Dendritic cell treated with granulocyte-macrophage colony-stimulating factor and Interleukin-4, amounts not matched to agents 40 ng/mL and 50 ng/mL, for 4 days (primary cell): ENCODE results near the gene KCNC4.
A peak's percentile ranks its signal among the peaks of the same experiment; 100 is the strongest.

Source experiments
- H3K27ac Mint-ChIP-seq: one replicate; pipeline ENCODE4 v1.8.0; 2022; ENCODE audit warnings: mild to moderate bottlenecking, mixed read lengths
- H3K27me3 Mint-ChIP-seq: one replicate; pipeline ENCODE4 v1.8.0; 2022; ENCODE audit warnings: mild to moderate bottlenecking, mixed read lengths
- H3K36me3 Mint-ChIP-seq: one replicate; pipeline ENCODE4 v1.8.0; 2022; ENCODE audit warnings: low read depth, mixed read lengths
- H3K4me1 Mint-ChIP-seq: one replicate; pipeline ENCODE4 v1.8.0; 2022; ENCODE audit warnings: low read depth, mixed read lengths
- H3K4me3 Mint-ChIP-seq: one replicate; pipeline ENCODE4 v1.8.0; 2022; ENCODE audit warnings: mild to moderate bottlenecking, moderate library complexity, mixed read lengths
- H3K9me3 Mint-ChIP-seq: one replicate; pipeline ENCODE4 v1.8.0; 2022; ENCODE audit warnings: mixed read lengths
- intact Hi-C: fragments of 100-400 bp; cut with micrococcal nuclease; formaldehyde crosslinking; loops from one replicate; pipeline ENCODE4 v1.15.0; 2022

KCNC4 gene

GRCh38 chr1:110211496-110212168 is 1.5 kb downstream of the KCNC4 start:
- no peaks in the 10 kb centered on the region for H3K36me3 Mint-ChIP-seq
- H3K27ac Mint-ChIP-seq = peak overlapping the region; percentile 67
- peak overlapping the region; percentile 84 for H3K4me3 Mint-ChIP-seq
- intact Hi-C loops = no loop called here
- H3K4me1 Mint-ChIP-seq = peaks cover 31% of the 10 kb centered on the region
- peaks cover 37% of the 10 kb centered on the region for H3K27me3 Mint-ChIP-seq
- H3K9me3 Mint-ChIP-seq = no peaks in the 10 kb centered on the region

GRCh38 chr1:110212169-110213142 is 2.3 kb downstream of the KCNC4 start:
- intact Hi-C loops = no loop called here
- Mint-ChIP-seq H3K36me3 (no peaks in the 10 kb centered on the region), H3K27me3 (peaks cover 34% of the 10 kb centered on the region), H3K4me3 (peak overlapping the region; percentile 40), H3K27ac (no peak overlapping the region), H3K9me3 (no peaks in the 10 kb centered on the region), H3K4me1 (peaks cover 36% of the 10 kb centered on the region)

DNA sequence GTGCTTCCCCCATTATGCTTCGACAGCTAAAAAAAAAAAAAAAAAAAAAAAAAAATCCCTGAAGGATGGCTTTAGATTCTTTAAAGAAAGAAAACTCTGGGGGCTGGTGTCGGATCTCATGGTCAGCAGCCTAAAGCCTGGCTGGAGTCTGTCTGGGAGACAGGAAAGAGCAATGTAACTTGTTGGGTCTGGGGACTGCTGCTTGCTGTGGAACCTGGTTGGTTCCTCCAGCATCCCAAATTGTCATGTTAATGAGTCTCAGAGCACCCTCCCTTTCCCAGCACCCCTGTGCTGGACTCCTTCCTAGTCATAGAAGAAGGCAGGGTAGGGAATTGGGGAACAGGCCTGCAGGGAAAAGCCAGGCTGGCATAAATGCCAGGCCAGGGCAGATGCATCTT is 3.0 kb downstream of the KCNC4 start:
- Mint-ChIP-seq H3K4me1 (peaks cover 36% of the 10 kb centered on the region), H3K4me3 (no peak overlapping the region), H3K27me3 (peaks cover 34% of the 10 kb centered on the region), H3K9me3 (no peaks in the 10 kb centered on the region), H3K36me3 (no peaks in the 10 kb centered on the region), H3K27ac (no peak overlapping the region)
- intact Hi-C loops = no loop called here

DNA sequence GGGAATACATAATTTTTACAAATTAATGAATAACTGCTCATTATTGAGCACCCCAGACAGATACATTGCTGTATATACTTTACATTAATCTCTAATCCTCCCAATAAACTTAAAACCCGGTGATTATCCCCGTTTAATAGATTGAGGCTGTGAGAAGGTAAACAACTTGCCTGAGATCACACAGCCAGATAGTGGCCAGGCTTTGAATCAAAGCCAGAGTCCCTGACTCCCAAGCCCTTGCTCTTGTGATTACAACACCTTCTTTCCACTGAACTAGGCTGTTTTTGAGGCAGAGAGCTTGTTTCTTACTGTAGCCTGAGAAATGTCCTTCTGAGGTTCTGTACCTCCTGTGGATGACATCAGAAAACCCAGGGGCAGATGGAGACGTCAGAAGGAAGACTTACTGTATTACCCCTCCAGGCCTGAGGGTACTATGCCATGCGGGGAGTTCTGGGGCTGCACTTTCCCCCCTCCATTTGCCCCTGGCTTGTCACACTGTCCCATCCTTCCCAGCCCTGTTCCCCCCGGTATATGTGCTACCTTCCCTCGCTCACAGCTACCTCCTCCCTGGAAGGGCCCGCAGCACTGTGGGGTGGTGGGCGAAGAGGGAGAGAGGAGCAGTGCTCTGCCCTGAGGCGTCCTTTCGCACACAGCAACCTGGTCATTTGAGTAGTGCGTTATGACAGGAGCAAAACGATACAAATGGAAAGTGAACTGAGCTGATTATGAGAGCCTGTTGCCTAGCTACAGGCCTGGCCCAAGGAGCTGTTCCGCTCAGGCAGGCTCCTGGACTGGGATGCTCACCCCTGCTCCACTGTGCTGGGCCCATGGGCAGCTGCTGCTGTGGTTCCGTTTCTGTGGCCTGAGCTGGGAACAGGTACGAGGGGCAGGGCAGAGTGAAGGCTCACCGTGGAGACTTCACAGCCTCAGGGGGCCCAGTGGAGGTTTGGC is 4.6 kb downstream of the KCNC4 start:
- intact Hi-C loops = no loop called here
- Mint-ChIP-seq H3K27ac (no peak overlapping the region), H3K4me1 (peaks cover 29% of the 10 kb centered on the region), H3K4me3 (no peak overlapping the region), H3K9me3 (no peaks in the 10 kb centered on the region), H3K36me3 (no peaks in the 10 kb centered on the region), H3K27me3 (peaks cover 32% of the 10 kb centered on the region)

GRCh38 chr1:110215621-110216515 is 5.8 kb downstream of the KCNC4 start:
- Mint-ChIP-seq H3K27ac (no peak overlapping the region), H3K4me3 (no peak overlapping the region), H3K9me3 (no peaks in the 10 kb centered on the region), H3K36me3 (no peaks in the 10 kb centered on the region), H3K27me3 (peaks cover 29% of the 10 kb centered on the region), H3K4me1 (peaks cover 24% of the 10 kb centered on the region)
- intact Hi-C loops = no loop called here

GRCh38 chr1:110216844-110217444 is 6.8 kb downstream of the KCNC4 start:
- no peak overlapping the region for H3K27ac Mint-ChIP-seq
- H3K4me3 Mint-ChIP-seq = no peak overlapping the region
- H3K4me1 Mint-ChIP-seq = peaks cover 22% of the 10 kb centered on the region
- peaks cover 19% of the 10 kb centered on the region for H3K27me3 Mint-ChIP-seq
- no peaks in the 10 kb centered on the region for H3K9me3 Mint-ChIP-seq
- intact Hi-C loops = no loop called here
- no peaks in the 10 kb centered on the region for H3K36me3 Mint-ChIP-seq

GRCh38 chr1:110218137-110218536 is 8.0 kb downstream of the KCNC4 start:
- peaks cover 17% of the 10 kb centered on the region for H3K4me1 Mint-ChIP-seq
- no peak overlapping the region for H3K27ac Mint-ChIP-seq
- H3K36me3 Mint-ChIP-seq = no peaks in the 10 kb centered on the region
- H3K27me3 Mint-ChIP-seq = peaks cover 8% of the 10 kb centered on the region
- no peak overlapping the region for H3K4me3 Mint-ChIP-seq
- intact Hi-C loops = no loop called here
- H3K9me3 Mint-ChIP-seq = no peaks in the 10 kb centered on the region

DNA sequence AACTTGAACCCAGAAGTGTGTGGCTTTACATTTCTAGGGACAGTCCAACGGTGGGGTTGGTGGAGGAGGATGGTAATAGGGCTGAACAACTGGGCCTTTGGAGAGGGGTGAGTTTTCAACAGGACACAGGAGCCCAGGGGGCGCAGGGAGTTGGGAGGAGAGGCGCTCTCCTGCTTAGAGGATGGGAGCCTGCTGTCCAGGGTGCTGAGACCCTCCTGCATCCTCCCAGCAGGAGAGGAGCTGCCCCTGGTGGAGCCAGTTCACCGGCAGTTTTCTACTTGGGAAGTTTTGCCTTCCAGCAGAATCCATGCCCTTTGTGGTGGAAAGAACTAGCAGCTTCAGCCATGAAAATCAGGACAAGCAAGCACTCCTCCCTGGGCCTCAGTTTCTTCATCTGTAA is 8.6 kb downstream of the KCNC4 start:
- intact Hi-C loops = no loop called here
- H3K4me3 Mint-ChIP-seq = no peak overlapping the region
- H3K36me3 Mint-ChIP-seq = no peaks in the 10 kb centered on the region
- H3K27me3 Mint-ChIP-seq = peaks cover 2% of the 10 kb centered on the region
- peaks cover 17% of the 10 kb centered on the region for H3K4me1 Mint-ChIP-seq
- no peaks in the 10 kb centered on the region for H3K9me3 Mint-ChIP-seq
- H3K27ac Mint-ChIP-seq = no peak overlapping the region

GRCh38 chr1:110220324-110220723 is 10.2 kb downstream of the KCNC4 start:
- intact Hi-C loops = no loop called here
- H3K36me3 Mint-ChIP-seq = no peaks in the 10 kb centered on the region

GRCh38 chr1:110221119-110221518 is 11.0 kb downstream of the KCNC4 start:
- H3K27me3 Mint-ChIP-seq = no peaks in the 10 kb centered on the region
- H3K4me3 Mint-ChIP-seq = no peak overlapping the region
- H3K4me1 Mint-ChIP-seq = peaks cover 13% of the 10 kb centered on the region
- no peaks in the 10 kb centered on the region for H3K9me3 Mint-ChIP-seq
- intact Hi-C loops = no loop called here
- H3K36me3 Mint-ChIP-seq = no peaks in the 10 kb centered on the region
- no peak overlapping the region for H3K27ac Mint-ChIP-seq

More at GRCh38 chr1:110220324-110220723, 10.2 kb downstream of the KCNC4 start:
- Mint-ChIP-seq H3K27ac (no peak overlapping the region), H3K27me3 (no peaks in the 10 kb centered on the region), H3K9me3 (no peaks in the 10 kb centered on the region), H3K4me3 (no peak overlapping the region), H3K4me1 (peaks cover 13% of the 10 kb centered on the region)

GRCh38 chr1:110223127-110223526 is 13.0 kb downstream of the KCNC4 start:
- Mint-ChIP-seq H3K27me3 (no peaks in the 10 kb centered on the region), H3K9me3 (no peaks in the 10 kb centered on the region), H3K36me3 (no peaks in the 10 kb centered on the region), H3K4me1 (peaks cover 8% of the 10 kb centered on the region), H3K4me3 (no peak overlapping the region), H3K27ac (no peak overlapping the region)
- intact Hi-C loops = no loop called here

- H3K36me3 Mint-ChIP-seq = no peaks in the 10 kb centered on the region
- no peak overlapping the region for H3K4me3 Mint-ChIP-seq
- intact Hi-C loops = no loop called here
- no peaks in the 10 kb centered on the region for H3K9me3 Mint-ChIP-seq
- peaks cover 8% of the 10 kb centered on the region for H3K4me1 Mint-ChIP-seq
- no peak overlapping the region for H3K27ac Mint-ChIP-seq
- H3K27me3 Mint-ChIP-seq = no peaks in the 10 kb centered on the region
These were observed 13.5 kb downstream of the KCNC4 start for GRCh38 chr1:110223581-110223980.
